GM19324 (cell line): ENCODE data around the gene OR10G4.
"Not testable (repeated sequence)": the region's sequence is repeated elsewhere in the genome, so short reads cannot be mapped to it uniquely, and the experiment has no call there.

Source experiments
- ATAC-seq: cut with Tn5 transposase; IDR thresholded peaks from one replicate; pipeline ENCODE4 v1.9.1; 2021; ENCODE audit warnings: mild to moderate bottlenecking, moderate library complexity; ENCODE audit not compliant: unreplicated experiment, low FRiP score

The OR10G4 gene, protein sequence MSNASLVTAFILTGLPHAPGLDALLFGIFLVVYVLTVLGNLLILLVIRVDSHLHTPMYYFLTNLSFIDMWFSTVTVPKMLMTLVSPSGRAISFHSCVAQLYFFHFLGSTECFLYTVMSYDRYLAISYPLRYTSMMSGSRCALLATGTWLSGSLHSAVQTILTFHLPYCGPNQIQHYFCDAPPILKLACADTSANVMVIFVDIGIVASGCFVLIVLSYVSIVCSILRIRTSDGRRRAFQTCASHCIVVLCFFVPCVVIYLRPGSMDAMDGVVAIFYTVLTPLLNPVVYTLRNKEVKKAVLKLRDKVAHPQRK

DNA sequence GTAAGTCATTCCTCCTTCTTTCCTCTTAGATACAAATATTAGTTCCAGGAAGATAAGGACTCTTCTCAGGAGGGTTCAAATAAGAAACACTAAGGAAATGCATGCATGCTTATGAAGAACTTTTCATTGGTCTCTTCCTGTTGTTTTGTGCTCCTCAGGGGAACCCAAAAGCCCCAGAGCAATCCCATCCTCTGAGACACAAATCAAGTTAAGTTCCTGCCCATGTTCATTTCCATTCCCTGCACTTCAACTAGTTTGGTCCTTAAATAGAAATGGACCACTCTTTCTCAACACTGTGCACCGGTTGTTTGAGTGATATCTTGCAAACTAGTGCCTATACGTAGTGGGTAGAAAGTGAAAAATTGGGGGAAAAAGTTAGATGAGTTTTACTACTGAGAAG, at the start of gene OR10G4:
TSS of gene OR10G4 (plus strand) at position 301 of the 400 bp plus-strand sequence. CDS start 2,578 bp downstream, outside the sequence.
- no peak for ATAC-seq

DNA sequence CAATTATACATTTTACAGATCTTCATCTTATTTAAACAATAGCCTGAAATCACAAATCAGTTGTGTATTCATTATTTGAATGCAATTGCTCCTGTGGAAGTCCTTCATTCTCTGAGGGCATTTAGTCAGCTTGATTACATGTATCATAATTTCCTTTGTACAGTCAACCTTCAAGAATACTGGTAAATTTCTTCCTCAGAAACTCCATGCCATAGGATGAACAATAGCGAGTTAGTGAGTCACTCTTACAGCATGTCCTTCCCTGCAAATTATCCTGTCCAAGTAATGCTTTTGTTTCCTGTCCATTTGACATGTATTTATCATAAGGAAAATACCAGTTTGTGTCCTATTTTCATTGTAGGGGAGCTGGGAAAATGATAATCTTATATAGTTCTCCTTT, 39.0 kb upstream of the OR10G4 start:
- no peak for ATAC-seq

DNA sequence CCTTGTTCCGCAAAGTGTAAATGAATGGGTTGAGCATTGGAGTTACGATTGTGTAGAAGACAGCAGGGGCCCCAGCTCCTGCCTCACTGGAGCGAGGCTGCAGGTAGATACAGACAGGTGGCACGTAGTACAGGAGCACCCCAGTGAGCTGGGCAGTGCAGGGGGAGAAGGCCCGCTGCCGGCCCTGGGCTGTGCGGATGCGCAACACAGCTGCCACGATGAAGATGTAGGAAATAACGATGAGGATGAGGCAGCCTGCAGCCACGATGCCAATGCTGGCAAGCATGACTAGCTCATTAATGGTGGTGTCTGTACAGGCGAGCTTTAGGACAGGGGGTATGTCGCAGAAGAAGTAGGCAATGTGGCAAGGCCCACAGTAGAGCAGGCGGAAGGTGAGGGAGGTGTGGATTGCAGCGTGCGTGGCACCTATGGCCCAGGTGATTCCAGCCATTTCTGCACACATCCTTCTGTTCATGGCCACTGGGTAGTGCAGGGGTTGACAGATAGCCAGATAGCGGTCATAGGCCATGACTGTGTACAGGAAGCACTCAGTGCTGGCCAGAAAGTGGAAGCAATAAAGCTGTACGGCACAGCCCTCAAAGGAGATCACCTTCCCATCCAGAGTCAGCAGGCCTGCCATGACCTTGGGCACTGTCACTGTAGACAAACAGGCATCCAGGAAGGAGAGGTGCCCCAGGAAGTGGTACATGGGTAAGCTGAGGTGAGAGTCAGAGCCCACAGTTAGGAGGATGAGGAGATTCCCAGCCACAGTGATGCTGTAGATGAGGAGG, 35.8 kb upstream of the OR10G4 start:
- no peak for ATAC-seq

DNA sequence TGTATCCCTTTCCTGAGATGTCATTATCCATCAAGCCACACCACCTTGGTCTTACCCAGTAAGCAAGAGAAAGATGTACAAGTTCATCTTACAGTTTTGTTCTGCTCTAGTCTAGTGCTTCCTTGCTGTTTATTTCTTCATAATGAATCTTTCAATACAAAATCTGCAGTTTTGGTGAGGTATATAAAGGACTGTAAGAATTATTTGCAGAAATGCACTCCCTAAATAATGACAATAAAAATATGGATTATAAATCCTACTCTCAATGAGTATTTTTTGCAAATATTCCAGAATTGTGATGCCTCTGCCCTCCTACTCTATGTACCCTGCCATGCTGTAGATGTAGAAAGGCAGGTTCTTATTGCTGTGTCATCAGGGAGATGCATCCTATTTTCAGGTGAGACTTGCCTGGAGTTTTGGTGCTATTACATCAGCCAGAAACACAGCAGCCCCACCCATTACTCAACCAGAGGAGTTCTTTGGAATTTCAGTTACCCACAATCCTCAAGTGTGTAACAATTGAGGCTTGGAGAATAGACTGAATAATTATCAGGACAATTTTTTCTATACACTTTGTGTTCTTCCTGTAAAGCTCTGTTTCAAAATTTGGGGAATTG, 35.0 kb upstream of the OR10G4 start, which contains the start of gene OR10S1:
TSS of gene OR10S1 (minus strand) at position 51 of the 617 bp plus-strand sequence. CDS start 117 bp downstream, outside the sequence.
- no peak for ATAC-seq

DNA sequence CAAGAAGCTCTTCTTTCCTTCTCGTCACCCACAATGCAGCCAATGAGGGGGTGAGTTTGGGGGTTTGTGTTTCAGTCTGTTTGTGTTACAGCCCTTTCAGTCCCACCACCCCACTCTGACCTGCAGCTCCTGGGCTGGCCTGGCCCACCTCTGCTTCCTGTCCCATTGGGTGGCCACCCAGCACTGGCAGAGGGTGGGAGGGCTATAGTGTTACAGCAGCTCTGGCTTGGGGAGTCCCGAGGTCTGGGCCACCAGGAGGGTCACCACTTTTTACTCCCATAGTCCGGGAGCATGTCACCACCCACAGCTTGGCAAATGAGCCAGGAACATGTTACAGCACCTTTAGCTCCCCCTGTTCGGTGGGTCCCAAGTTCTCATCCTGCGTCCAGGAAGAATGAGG, 33.5 kb upstream of the OR10G4 start:
- no peak for ATAC-seq

DNA sequence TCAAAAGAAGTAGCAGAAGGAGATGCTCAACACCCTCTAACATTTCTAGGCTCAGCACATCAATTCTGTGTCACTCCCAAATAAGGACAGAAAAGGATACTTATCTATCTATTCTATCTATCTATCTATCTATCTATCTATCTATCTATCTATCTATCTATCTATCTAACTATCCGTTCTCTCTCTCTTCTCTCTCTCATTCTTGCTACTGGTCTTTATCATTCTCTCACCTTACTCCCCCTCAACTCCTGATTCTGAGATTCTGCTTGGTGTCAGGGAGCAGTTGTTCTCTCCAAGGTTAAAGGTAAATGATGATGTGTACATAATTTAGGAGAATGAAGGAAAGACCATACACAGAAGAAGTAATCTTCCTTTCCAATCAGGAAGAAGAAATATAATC, 17.7 kb upstream of the OR10G4 start, which contains the start of gene OR10G6:
TSS of gene OR10G6 (minus strand) at position 43 of the 400 bp plus-strand sequence. CDS start at position 43, 0 bp downstream.
- ATAC-seq: no peak

DNA sequence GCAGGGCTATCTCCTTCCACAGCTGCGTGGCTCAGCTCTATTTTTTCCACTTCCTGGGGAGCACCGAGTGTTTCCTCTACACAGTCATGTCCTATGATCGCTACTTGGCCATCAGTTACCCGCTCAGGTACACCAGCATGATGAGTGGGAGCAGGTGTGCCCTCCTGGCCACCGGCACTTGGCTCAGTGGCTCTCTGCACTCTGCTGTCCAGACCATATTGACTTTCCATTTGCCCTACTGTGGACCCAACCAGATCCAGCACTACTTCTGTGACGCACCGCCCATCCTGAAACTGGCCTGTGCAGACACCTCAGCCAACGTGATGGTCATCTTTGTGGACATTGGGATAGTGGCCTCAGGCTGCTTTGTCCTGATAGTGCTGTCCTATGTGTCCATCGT, 3.0 kb downstream of the OR10G4 start:
- ATAC-seq: not testable (repeated sequence)

DNA sequence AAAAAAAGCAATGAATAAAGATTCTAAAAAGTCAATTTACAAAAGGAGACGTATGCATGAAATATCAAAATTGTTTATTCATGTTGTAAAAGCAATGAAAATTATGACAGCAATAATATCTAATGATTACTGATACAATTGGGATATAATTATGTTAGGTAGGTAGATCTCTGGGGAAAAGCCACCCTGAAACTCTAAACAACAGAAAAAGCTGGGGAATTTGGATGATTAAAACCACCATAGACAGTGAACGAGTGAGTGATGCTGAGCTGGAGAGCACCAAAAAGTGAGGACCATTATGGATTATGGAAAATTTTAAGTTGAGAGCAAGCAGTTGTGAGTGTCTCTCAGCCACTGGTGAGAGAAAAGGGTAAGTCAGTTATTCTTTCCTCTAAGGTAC, 13.7 kb downstream of the OR10G4 start, which contains the start of gene OR10G8:
TSS of gene OR10G8 (plus strand) at position 301 of the 400 bp plus-strand sequence. CDS start 2,825 bp downstream, outside the sequence.
- ATAC-seq: no peak

DNA sequence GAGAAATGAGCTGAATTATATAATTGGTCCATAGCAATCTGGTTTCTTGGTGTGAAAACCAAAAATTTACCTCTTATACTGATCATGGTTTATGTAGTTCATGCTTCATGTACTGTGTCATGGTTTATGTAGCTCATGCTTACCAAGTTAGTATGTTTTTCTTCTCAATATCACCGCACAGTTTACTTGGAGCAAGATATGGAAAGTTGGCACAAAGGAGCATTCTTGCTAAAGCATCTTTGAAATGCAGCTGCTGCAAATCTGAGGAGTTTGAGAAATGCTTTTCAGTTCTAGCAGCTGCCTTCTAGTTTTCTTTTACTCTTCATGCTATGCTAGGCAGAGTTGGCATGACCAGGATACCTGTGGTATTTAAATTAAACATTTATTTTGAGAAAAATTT, 23.9 kb downstream of the OR10G4 start:
- ATAC-seq: no peak

DNA sequence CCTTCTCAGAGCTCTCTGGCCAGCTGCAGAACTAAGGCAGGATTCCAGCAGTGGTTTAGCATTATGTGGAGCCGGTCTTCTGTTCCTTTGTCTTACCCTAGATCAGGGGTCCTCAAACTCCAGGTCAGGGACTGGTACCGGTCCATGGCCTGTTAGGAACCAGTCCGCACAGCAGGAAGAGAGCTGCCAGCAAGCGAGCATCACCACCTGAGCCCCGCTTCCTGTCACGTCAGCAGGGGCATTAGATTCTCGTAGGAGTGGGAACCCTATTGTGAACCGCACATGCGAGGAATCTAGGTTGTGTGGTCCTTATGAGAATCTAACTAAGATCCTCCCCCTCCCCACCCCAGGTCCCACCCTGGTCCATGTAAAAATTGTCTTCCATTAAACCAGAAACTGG, 26.8 kb downstream of the OR10G4 start:
- no peak for ATAC-seq

DNA sequence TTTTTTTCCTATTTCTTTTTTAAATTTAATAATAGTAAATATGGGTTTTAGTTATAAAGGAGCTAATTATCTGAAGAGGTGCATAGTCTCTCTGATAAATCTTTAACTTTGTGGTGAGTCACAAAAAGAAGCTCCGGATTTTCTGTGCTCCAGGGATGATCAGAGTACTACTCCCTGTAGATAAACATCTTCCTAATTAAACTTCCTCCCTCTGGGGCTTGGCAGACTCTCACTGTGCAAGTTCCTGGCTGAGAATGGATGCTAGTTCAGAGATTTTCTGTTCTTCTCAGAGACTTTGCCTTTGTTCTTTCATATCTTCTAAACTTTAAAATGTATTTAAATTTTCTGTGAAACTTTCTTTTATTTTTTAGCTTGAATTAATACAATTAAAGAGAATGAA, 28.5 kb downstream of the OR10G4 start, which contains the start of gene OR10G7:
TSS of gene OR10G7 (minus strand) at position 72 of the 400 bp plus-strand sequence. CDS start 2,324 bp downstream, outside the sequence.
- no peak for ATAC-seq

DNA sequence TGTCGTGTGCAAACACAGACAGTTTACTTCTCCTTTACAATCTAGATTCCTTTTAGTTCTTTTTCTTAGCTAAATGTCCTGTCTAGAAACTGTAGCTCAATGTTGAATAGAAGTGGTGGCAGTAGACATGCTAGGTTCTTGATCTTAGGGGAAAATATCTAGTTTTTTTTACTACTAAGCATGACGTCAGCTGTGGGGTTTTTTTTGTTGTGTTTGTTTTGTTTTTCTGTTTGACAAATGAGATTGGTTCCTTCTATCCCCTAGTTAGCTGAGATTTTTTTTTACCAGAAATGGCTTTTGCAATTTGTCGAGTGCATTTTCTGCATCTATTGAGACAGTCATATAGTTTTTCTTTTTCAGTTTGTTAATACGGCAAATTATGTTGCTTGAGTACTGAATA, 30.6 kb downstream of the OR10G4 start:
- no peak for ATAC-seq

DNA sequence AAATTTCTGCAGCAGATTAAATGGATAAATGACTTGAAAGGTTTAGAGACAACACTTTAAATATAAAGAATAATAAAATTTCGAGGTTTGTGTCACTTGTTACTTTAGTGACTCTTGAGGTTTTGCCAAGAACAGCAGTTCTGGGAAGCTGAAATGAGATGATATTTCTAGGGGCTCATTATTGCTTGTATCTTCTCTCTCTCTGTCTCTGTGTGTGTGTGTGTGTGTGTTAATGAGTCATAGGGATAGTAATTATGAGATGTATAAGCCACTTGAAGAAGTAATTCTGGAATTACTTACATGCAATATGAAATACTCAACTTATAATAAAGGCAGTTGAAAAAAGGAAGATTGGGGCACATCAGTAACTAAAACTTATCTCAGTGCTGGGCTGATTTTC, 38.0 kb downstream of the OR10G4 start:
- ATAC-seq: no peak

DNA sequence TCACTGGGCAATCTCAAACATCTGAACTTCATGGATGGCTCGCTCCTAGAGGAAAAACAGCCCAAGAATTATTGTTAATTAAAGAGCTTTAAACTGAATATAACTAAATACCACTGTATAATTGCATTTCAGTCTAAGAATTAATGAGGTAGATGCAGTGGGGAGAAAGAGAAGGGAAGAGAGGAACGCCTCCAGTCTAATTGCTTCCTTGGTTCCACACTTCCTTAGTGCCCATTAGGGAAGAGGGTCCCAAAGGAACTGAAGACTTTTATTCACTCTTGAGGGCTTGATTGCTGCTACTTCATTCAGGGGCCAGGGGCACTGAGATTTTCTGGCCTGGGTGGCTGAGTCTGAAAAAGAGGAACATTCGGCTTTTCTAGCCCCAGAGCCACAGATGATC, 40.2 kb downstream of the OR10G4 start:
- no peak for ATAC-seq
